Measurements from ENCODE around the gene ZNF536.

The ZNF536 gene

GRCh38 chr19:30366282-30366681, 5.9 kb upstream of the ZNF536 start:
- FAIRE-seq = no peak

DNA sequence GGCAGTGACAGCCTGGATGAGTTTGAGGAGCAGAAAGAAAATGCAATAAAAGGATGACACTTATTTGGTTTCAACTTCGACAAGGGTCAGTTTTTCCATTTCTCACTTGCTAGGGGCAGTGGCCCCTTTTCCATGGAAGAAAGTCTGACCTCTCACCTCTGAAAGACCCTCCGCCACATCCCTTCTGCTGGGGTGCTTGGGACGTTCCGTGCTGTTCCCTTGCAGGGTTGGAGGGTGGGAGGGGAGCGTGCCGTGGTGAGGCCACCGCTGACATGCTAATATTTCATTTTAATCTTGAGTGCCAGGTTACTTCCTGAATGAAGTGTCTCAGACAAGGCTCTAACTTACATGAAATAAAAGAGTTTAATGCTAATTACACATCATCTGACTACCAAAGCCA, 5.2 kb upstream of the ZNF536 start:
- FAIRE-seq = no peak

DNA sequence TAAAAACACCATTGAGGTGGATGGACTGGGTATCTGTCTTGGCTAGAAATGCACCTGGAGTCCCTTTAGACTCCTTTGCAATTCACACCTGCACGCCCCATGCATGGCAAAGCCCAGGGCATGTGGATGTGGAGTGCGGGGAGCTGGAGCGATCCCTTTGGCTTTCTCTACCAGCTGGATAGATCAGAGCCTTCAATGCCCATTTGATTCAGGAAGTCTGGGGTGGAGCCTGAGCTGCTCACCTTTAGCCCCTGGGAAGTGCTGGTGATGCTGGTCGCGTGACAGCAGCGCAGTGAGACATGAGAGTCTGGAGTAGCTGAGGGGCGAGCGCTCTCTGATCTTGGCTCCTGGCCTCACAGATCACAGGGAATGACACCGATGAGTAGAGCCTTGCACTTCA, 4.8 kb upstream of the ZNF536 start:
- no peak for FAIRE-seq

DNA sequence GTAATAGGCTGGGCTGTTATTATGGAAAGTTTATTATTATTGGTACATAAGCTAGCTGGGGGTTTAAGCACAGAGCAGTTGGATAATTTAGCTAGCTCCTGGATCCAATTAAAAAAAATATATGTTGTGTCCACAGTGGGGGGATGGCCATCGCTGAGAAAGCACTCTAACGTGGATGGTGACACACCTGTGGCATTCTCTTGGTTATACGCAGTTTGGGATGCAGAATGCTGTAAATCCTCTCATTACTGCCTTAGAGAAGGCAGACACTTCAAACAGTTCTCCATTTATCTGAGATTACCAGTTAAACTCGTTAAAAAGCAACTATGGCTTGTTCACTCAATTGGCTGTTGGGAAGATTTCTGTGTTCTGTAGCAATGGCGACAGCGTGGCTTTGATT, 2.4 kb upstream of the ZNF536 start:
- FAIRE-seq = no peak

GRCh38 chr19:30371161-30371836, 885 bp upstream of the ZNF536 start:
- no peak for FAIRE-seq

GRCh38 chr19:30373593-30373992, 1.4 kb downstream of the ZNF536 start:
- FAIRE-seq = no peak

DNA sequence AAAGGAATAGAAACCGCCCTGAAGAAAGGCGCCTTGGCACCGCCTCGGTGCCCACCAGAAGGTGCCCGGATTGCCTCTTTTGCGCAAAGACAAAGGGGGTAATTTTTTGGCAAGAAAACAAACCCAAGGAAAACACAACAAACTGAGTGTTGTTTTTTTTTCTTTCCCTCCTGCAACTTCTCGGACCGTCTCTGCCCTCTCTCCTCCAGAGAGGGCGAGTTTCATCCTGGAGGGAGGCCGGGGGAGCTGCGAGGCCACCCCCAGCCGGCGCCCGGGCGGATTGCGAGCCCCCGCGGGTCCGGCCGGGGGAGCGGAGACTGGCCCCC, 2.3 kb downstream of the ZNF536 start:
- FAIRE-seq = no peak

- FAIRE-seq = no peak
These were observed 2.8 kb downstream of the ZNF536 start for GRCh38 chr19:30374865-30375552.

DNA sequence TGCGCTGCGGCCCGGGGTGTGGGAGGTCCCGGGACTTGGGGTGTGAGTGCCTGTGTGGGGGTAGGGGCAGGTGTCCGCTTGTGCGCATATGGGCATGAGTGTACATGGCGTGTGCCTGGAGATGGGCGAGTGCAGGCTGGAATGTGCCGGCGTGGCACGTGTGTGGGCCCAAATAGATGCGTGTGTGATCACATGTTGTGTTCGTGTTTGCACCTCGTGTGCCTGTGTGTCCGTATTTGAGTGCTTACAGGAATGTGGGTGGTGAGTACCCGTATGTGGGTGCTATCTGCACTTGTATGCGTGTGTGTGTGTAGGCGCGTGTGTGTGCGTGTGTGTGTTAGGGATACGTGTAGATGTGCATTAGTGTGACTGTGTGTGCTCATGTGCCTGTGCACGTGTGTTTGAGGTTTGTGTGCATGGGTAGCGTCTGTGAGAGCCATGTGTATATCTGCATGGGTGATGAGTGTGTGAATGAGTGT, 3.4 kb downstream of the ZNF536 start:
- FAIRE-seq = no peak

DNA sequence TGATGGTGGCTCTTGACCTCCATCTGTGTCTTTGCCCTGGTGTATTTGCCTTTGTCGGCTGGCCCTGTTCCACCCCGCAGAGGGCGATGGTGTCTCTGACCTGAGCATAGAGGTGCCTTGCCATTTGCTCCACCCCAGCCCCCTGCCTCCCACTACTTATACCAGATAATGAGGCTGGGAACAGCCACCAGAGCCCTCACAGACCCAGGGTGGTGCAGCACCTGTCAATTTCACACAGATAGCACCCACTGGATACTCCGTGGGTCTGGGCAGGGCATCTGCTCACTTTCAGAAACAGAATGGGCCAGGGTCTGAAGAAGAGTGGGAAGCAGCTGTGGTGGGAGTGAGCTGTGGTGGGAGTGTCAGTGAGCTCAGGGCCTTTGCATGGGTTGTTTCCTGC, 4.1 kb downstream of the ZNF536 start:
- FAIRE-seq = no peak

- no peak for FAIRE-seq
These were observed 4.7 kb downstream of the ZNF536 start for GRCh38 chr19:30376826-30377425.

- FAIRE-seq = no peak
These were observed 6.5 kb downstream of the ZNF536 start for GRCh38 chr19:30378701-30379100.

DNA sequence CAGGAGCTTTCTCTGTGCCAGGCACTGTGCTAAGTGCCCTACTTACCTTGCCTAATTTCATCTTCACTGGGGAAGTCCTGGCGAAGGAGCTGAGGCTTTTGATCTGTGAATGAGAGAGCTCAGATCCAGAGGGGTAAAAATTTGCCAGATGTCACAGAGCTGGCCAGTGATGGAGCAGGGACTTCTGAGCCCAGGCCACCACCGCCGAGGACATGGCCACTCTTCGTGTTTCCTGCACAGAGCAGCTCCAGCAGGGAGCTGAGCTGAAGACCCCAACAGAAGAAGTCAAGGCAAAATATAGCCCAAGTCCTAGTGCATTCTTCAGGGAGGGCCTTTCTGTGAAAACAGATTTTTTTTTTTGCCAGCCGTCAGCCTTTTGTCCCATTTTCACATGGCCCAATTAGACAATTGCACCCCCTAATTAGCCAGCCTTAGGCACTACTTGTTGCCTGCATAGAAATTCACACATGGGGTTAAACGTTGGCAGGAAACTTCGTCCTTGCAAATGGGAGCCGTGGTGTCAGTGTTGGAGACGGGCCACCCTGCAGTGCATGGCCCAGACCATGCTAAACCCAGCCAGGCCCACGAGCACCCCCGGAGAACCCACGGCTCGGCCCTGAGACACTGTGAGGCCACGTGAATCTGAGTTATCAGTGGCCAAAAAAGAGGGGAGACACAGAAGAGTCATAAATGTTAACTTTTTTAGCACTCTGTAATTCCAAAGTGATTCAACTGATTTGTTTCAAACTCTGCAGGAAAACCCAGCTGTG, 7.8 kb downstream of the ZNF536 start:
- no peak for FAIRE-seq

DNA sequence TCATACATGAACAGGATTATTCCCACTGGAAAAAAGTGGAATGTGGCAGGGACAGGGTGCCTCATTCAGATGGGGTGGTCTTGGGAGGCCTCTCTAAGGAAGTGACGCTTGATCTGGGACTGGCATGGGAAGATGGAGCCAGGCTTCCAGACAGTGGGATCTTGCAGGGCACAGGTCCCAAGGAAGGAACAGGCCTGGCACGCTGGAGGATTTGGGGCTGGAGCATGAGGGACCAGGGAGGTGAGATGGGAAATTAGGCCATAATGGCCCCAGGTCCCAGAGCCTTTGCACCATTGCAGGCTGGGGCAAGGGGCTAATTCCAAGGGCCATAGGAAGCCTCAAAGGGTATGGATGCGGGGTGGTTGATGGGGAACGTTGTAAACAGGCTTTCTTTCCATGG, 9.2 kb downstream of the ZNF536 start:
- FAIRE-seq = no peak

DNA sequence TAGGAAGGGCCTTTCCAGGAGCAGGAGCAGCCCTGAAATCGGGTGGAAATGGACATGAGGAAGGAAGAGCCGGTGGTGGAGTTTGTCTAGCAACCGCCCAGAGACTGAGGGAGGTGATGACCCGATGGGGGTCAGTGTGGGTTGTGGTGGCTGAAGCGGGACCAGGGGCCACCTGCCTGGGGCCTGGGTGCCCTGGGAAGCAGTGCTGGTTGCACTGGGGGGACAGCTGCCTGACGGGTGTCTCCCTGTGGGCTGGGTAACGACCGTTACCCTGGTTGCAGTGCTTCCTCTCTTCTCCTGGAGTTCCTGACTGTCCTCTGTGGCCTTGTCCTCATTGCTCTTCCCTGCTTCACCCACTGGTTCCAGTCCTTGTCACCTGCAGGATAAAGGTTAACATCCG, 13.0 kb downstream of the ZNF536 start:
- no peak for FAIRE-seq

DNA sequence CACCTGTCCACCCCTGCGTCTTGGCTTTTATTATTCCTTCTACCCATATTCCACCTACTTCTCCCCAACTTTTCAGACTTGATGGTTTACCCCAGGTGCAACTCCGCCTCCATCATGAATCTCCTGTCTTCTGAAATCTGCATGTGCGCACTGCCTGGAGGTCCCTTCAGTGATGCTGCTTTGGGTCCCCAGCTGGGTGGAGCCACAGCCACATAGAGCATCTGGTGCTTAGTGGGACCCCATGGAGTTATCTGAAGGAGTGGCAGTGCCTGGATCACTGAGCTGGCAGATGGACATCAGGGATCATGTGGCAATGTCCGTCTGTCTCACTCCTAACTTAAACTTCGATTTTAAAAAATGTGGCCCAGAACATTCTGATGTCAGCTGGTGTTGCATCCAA, 13.5 kb downstream of the ZNF536 start:
- no peak for FAIRE-seq

DNA sequence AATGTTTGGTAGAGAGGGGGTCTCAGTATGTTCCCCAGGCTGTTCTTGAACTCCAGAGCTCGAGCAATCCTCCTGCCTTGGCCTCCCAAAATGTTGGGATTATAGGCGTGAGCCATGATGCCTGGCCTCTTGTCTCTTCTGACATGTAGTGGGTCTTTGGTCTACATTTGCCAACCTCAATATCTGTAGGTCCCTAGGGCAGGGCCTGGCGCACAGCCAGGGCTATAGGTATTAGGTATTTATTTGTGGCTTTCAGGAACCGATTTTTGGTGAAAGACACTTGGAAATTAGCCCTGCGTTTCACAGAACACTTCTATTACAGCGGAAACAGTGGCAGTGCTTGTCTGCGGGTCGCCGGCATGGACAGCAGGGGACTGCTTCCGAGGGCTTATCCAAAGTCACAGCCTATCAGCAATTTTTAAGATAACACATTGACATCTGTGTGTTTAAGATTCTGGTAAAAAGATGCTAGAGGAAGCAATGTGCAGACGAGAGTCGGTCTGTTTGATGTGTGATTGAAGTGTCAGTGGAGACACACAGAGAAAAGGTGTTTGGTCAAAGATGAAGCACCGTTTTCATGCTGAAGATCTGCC, 14.5 kb downstream of the ZNF536 start:
- FAIRE-seq = no peak

DNA sequence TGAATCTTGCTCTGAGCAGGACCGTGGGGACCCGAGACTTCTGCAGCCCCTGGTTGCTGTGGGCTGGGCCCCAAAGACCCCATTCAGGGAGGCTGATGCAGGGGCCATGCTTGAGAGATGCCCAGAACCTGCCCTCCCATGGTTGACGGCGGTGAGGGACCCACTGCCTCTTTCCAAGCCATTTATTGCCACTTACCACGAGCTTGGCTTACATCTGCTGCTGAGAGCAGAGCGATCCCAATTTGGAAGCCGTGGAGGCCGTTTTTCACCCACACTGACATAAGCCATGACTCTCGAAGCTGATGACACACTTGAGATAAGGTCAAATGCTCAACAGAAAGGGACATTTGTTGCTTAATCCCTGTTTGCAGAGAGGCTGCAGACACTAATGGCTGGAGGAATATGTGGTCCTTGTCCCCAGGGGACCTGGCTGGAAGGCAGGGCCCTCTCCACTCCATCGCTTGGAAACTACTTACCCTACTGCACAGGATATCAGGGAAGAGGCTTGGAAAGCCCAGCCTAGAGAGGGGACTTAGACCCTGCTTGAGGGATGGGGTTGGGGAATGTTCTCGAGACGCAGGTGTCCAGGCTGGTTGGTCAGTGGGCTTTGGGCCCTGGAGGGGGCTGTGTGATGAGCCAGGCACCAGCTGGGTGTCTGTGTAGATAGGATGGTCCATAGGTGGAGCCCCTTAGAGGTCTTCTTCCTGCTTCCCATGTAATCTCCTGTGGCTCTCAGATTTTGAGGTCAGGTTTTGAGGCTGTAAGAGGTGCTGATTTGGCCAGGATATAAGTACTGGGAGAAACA, 15.3 kb downstream of the ZNF536 start:
- FAIRE-seq = no peak

DNA sequence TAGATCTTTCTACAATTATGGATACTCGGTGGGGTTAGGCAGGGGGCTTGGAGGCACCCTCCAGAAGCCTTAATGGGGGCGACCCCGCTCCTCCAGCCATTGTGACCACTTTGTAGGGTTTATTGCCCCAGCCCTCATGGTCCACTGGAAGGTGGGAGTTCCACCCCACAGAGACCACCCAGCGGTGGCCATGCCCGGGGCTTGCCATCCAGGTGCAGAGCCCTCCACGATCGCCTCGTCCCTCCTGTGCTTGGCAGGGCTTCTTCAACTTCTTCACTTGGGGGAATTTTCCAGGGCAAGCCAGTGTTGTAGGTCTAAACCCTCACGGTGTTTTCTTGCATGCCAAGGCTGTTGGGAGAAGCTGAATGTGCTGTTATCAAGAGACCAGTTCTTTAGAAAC, 16.1 kb downstream of the ZNF536 start:
- no peak for FAIRE-seq

DNA sequence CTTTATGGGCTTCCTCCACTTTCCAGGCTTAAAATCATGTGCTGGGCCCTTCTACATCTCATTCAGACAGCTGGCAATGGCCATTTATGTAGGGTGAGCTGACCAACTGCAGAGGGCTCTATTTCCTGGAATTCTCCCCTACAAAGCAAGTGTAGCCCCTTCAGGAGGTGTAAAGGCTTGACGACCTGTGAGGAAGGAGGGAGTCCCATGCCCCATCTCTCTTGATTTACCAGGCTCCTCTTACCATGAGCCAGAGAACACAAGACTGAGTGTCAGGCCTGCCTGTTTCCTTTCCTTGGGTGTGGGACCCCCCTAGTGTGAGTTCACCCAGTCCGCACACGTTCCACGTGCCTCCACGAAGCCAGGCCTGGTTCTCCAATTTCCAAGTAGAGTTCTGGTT, 16.6 kb downstream of the ZNF536 start:
- FAIRE-seq = no peak

GRCh38 chr19:30390356-30390988, 18.3 kb downstream of the ZNF536 start:
- no peak for FAIRE-seq

- FAIRE-seq = no peak
These were observed 18.9 kb downstream of the ZNF536 start for GRCh38 chr19:30391052-30391451.

All from A204.1 (cell line).